ENCODE results near the gene TOMM20L. TPM values are rescaled to one million over a fixed set of nuclear protein-coding genes. Genes with fewer than 3 reads are reported as not detected.

TOMM20L gene
- total and polyA plus RNA-seq, 2 of the 8 experiments (the other 6 are each of a cell fraction or from before 2014, with no cell fraction given), result not detected

DNA sequence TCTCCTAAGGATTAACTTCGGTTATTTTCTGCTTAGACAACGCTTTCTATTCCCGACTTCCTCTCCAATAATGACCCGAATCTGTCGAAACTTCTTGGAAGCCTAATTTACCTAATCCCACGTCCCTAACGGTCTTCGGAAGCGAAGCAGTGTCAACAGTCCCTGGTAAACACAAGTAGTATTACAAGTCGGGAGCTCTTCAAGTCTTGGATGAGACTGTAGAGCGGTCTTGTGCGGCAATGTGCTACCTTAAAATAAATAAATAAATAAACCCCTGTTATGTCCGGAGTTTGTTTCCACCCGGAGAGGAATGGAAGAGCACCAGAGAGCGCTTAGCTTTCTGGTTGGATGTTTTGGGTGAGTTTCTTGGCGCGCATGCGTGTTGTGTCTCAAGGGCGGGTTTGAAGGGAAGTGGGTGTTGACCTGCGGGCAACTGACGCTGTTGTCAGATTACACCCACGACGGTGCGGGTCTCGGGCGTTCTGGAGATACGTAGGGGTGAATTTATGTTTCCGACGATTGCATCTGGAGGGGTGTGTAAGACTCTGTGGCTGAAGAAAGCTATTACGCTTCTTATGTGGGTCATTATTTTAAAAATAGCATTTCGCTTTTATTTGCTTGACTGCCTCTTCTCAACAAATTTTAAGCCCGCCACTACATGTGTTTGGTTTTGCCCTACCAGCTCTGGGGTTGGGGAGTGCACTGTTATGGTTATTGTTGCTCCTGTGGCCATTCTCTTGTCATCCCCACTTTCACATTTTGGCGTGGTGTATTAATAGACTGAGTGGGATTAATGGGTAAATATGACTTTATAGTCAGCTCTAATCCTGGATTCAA, 31.8 kb downstream of the TOMM20L start, which contains the start of the genes KIAA0586 and TIMM9 (continued):
- TF ChIP-seq EP300 (IDR thresholded peaks at IDR 0.05; ENCODE audit: borderline replicate concordance in 1 of 2, low read depth in 2 of 2, low read length in 2 of 2), result peak in 1 of 2 experiments; percentile 87; a peak in 1 of 3 replicates
- TF ChIP-seq KDM5A (IDR thresholded peaks at IDR 0.05; ENCODE audit: low read length), result peak; percentile 83
- peak in 1 of 2 experiments; percentile 21; a peak in 1 of 3 replicates for TF ChIP-seq POLR2A (IDR thresholded peaks at IDR 0.05; ENCODE audit: control extremely low read depth in 1 of 2, low read depth in 2 of 2, low read length in 2 of 2)
- TF ChIP-seq KDM1A (IDR thresholded peaks at IDR 0.05; ENCODE audit: borderline replicate concordance, low read length), result peak; percentile 100
- 0 out of 2 replicates have a peak, but pooled peaks have one; percentile 32 for TF ChIP-seq GABPA (IDR thresholded peaks at IDR 0.05; ENCODE audit: borderline replicate concordance, insufficient read depth, low read length)
- no peak for TF ChIP-seq TAF7 (optimal IDR thresholded peaks at IDR 0.05; ENCODE audit: borderline replicate concordance, low read depth, low read length)
- peak; percentile 94 for TF ChIP-seq ASH2L (IDR thresholded peaks at IDR 0.05; ENCODE audit: low read length)
- TF ChIP-seq CHD1 (IDR thresholded peaks at IDR 0.05; ENCODE audit: low read depth, low read length), result no peak; the same call in 1 of the 2 replicates
- TF ChIP-seq SIN3A (conservative IDR thresholded peaks at IDR 0.05 in 1 of 2, IDR thresholded peaks at IDR 0.05 in 1 of 2; ENCODE audit: low read depth in 1 of 2, low read length in 2 of 2), result peak; percentile 56 to 91; a peak in 3 of 4 replicates
- TF ChIP-seq SP4 (IDR thresholded peaks at IDR 0.05; ENCODE audit: low read length), result 0 out of 2 replicates have a peak, but pooled peaks have one; percentile 44
- TF ChIP-seq TBP (IDR thresholded peaks at IDR 0.05; ENCODE audit: low read depth, low read length), result peak; percentile 66
- TF ChIP-seq GTF2F1 (IDR thresholded peaks at IDR 0.05; ENCODE audit: borderline replicate concordance, low read depth, low read length), result no peak
- TF ChIP-seq TCF12 (IDR thresholded peaks at IDR 0.05; ENCODE audit: low read depth, low read length), result no peak
- TF ChIP-seq CREB1 (IDR thresholded peaks at IDR 0.05), result 0 out of 2 replicates have a peak, but pooled peaks have one; percentile 28
- peak; percentile 55; the same call in 1 of the 2 replicates for TF ChIP-seq PHF8 (conservative IDR thresholded peaks at IDR 0.05; ENCODE audit: low read depth, low read length)
- TF ChIP-seq RNF2 (IDR thresholded peaks at IDR 0.05; ENCODE audit: borderline replicate concordance, low read depth, low read length, missing control alignments, poor library complexity, severe bottlenecking), result no peak
- TF ChIP-seq CBX8 (IDR thresholded peaks at IDR 0.05; ENCODE audit: borderline replicate concordance, low read depth, low read length), result no peak
- TF ChIP-seq E2F6 (IDR thresholded peaks at IDR 0.05), result no peak
- TF ChIP-seq SP1 (IDR thresholded peaks at IDR 0.05; ENCODE audit: low read depth, low read length), result peak; percentile 74
- no peak for TF ChIP-seq FOSL1 (IDR thresholded peaks at IDR 0.05; ENCODE audit: insufficient read depth, low read depth, low read length)
- no peak for TF ChIP-seq MAFK (IDR thresholded peaks at IDR 0.05; ENCODE audit: low read depth, low read length)
- TF ChIP-seq TEAD4 (IDR thresholded peaks at IDR 0.05; ENCODE audit: low read depth, low read length), result 0 out of 2 replicates have a peak, but pooled peaks have one; percentile 12
- no peak for TF ChIP-seq JUN (IDR thresholded peaks at IDR 0.05; ENCODE audit: low read depth, low read length)
